Vagina (tissue), 2 donors: Measurements from ENCODE around the gene KMT5B.

Source experiments
- POLR2A ChIP-seq, 2 donors: fragments of 450-650 bp; IDR thresholded peaks; one replicate each; pipeline ENCODE4 v1.6.1; 2017; ENCODE audit warnings: antibody characterized with exemption in 2 of 2, mild to moderate bottlenecking in 2 of 2, moderate library complexity in 2 of 2
- POLR2AphosphoS5 ChIP-seq, 2 donors: sonication (generic); formaldehyde crosslinking; IDR thresholded peaks; one replicate each; pipeline ENCODE4 v1.9.0; 2017; ENCODE audit warnings: antibody characterized with exemption in 2 of 2, mild to moderate bottlenecking in 2 of 2, low read depth in 1 of 2; ENCODE audit not compliant: insufficient read depth in 1 of 2
- TF ChIP-seq, protein P1 (sequence below), 3 experiments: fragments of 450-650 bp in 2 of 3; fragments of 200-600 bp in 1 of 3; sonication (generic) in 1 of 3; IDR thresholded peaks; one replicate each; pipeline ENCODE4 v1.5.1; 2017 to 2019; ENCODE audit warnings: antibody characterized with exemption in 3 of 3, mild to moderate bottlenecking in 2 of 3, moderate library complexity in 2 of 3

DNA sequence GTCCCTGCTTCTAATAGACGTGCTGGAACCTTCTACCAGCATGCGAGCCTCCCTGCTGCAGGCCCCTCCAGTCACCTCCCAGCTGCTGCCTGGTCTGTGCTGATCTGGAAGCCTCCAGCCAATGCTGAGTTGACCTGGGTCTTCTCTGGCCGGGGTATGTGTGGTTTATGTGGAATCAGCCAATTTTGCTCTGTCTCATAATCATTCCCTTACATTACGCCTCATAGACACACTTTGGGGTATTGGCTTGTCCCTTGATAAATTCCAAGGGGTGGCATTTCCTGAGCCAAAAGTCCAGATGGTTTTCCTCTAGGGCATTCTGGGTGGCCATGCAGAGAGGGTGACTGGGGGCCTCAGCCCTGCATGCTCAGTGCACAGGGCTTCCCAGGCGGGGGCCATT is 8.3 kb upstream of the KMT5B start:
- TF ChIP-seq, protein P1, sequence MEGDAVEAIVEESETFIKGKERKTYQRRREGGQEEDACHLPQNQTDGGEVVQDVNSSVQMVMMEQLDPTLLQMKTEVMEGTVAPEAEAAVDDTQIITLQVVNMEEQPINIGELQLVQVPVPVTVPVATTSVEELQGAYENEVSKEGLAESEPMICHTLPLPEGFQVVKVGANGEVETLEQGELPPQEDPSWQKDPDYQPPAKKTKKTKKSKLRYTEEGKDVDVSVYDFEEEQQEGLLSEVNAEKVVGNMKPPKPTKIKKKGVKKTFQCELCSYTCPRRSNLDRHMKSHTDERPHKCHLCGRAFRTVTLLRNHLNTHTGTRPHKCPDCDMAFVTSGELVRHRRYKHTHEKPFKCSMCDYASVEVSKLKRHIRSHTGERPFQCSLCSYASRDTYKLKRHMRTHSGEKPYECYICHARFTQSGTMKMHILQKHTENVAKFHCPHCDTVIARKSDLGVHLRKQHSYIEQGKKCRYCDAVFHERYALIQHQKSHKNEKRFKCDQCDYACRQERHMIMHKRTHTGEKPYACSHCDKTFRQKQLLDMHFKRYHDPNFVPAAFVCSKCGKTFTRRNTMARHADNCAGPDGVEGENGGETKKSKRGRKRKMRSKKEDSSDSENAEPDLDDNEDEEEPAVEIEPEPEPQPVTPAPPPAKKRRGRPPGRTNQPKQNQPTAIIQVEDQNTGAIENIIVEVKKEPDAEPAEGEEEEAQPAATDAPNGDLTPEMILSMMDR (IDR thresholded peaks at IDR 0.05) = no peak
- TF ChIP-seq POLR2A (IDR thresholded peaks at IDR 0.05) (no peak), POLR2AphosphoS5 (IDR thresholded peaks at IDR 0.05; ENCODE audit: insufficient read depth in 1 of 2, low read depth in 1 of 2) (no peak)
